CD8-positive, alpha-beta memory T cell (primary cell): Measurements from ENCODE around the gene SUSD2. TPM values are rescaled to one million over a fixed set of nuclear protein-coding genes. Genes with fewer than 3 reads are reported as not detected.
A peak's percentile ranks its signal among the peaks of the same experiment; 100 is the strongest.
"Not testable (repeated sequence)": the region's sequence is repeated elsewhere in the genome, so short reads cannot be mapped to it uniquely, and the experiment has no call there.

Experiments
- CTCF ChIA-PET: fragments of 350-600 bp; sonication (Branson Sonifier 250); formaldehyde crosslinking; loops from one replicate; lab custom pipeline; 2021; ENCODE audit warnings: antibody characterized with exemption; lab: Charles Lee
- POLR2A ChIA-PET: fragments of 350-600 bp; sonication (Branson Sonifier 250); formaldehyde crosslinking; loops from one replicate; lab custom pipeline; 2021; ENCODE audit warnings: antibody characterized with exemption; lab: Charles Lee
- DNase-seq, 5 donors: peaks; one replicate each; pipeline versions ENCODE4 v3.0.0 to v3.0.0-alpha.2; 2020 to 2022; ENCODE audit warnings: mixed read lengths in 1 of 5
- H3K27ac ChIP-seq: one replicate; pipeline ENCODE4 v1.7.0; 2013; ENCODE audit warnings: low read depth, mild to moderate bottlenecking, low read length, moderate library complexity
- H3K27me3 ChIP-seq: 2 replicates; pipeline ENCODE4 v1.7.0; 2013; ENCODE audit warnings: low read length, mild to moderate bottlenecking; ENCODE audit not compliant: insufficient read depth, poor library complexity, severe bottlenecking
- H3K36me3 ChIP-seq: 2 replicates; pipeline ENCODE4 v1.7.0; 2013; ENCODE audit warnings: mild to moderate bottlenecking, low read length, moderate library complexity; ENCODE audit not compliant: insufficient read depth
- H3K4me1 ChIP-seq: 2 replicates; pipeline ENCODE4 v1.7.0; 2013; ENCODE audit warnings: mild to moderate bottlenecking, low read length, moderate library complexity; ENCODE audit not compliant: insufficient read depth
- H3K4me3 ChIP-seq: 2 replicates; pipeline ENCODE4 v1.7.0; 2013; ENCODE audit warnings: mild to moderate bottlenecking, low read length
- H3K9me3 ChIP-seq: 2 replicates; pipeline ENCODE4 v1.7.0; 2013; ENCODE audit warnings: mild to moderate bottlenecking, low read length
- H3K27ac Mint-ChIP-seq, 8 donors: one replicate each; pipeline ENCODE4 v1.8.0; 2020 to 2021; ENCODE audit warnings: mixed read lengths in 8 of 8, mild to moderate bottlenecking in 6 of 8, inconsistent platforms in 3 of 8, moderate library complexity in 3 of 8
- H3K27me3 Mint-ChIP-seq, 2 donors: one replicate each; pipeline ENCODE4 v1.8.0; 2020 to 2021; ENCODE audit warnings: mixed read lengths in 2 of 2, mild to moderate bottlenecking in 1 of 2, moderate library complexity in 1 of 2
- H3K36me3 Mint-ChIP-seq, 3 donors: one replicate each; pipeline ENCODE4 v1.8.0; 2020 to 2021; ENCODE audit warnings: mixed read lengths in 3 of 3, inconsistent platforms in 1 of 3, mild to moderate bottlenecking in 1 of 3
- H3K4me1 Mint-ChIP-seq, 3 donors: one replicate each; pipeline ENCODE4 v1.8.0; 2020 to 2021; ENCODE audit warnings: mixed read lengths in 3 of 3, inconsistent platforms in 1 of 3, mild to moderate bottlenecking in 1 of 3
- H3K4me3 Mint-ChIP-seq, 7 donors: one replicate each; pipeline ENCODE4 v1.8.0; 2020 to 2021; ENCODE audit warnings: mixed read lengths in 7 of 7, mild to moderate bottlenecking in 6 of 7, moderate library complexity in 4 of 7, inconsistent platforms in 2 of 7
- H3K9me3 Mint-ChIP-seq, 5 donors: one replicate each; pipeline ENCODE4 v1.8.0; 2020 to 2022; ENCODE audit warnings: mixed read lengths in 5 of 5, mild to moderate bottlenecking in 3 of 5, moderate library complexity in 2 of 5, inconsistent platforms in 1 of 5
- polyA plus RNA-seq: library from polyadenylated mRNA; unstranded; fragments of 300-500 nt; fragmentation: Illumina TruSeq; gene quantifications from one replicate; pipeline ENCODE4 v1.2.3, GENCODE V29; 2021
- total RNA-seq, 2 experiments: library from RNA; stranded (reverse); gene quantifications; one replicate each; pipeline ENCODE4 v1.2.3, GENCODE V29; 2021

The SUSD2 gene
- total RNA-seq (under 1 TPM; 0.31 to 0.48 TPM), polyA plus RNA-seq (not detected)

- Mint-ChIP-seq H3K36me3 (peaks cover 0 to 24% (median 0%) of the 10 kb centered on the region in 3 donors), H3K4me3 (peak within 1 kb of the TSS in 1 of 7 donors; percentile 66), H3K27ac (peak within 1 kb of the TSS in 2 of 8 donors; percentile 77 to 92), H3K4me1 (no peaks in the 10 kb centered on the region), H3K27me3 (no peaks in the 10 kb centered on the region), H3K9me3 (no peaks in the 10 kb centered on the region)
- Histone ChIP-seq H3K27me3 (no peaks in the 10 kb centered on the region), H3K36me3 (no peaks in the 10 kb centered on the region), H3K27ac (no peak within 1 kb of the TSS), H3K4me3 (no peak within 1 kb of the TSS), H3K9me3 (no peaks in the 10 kb centered on the region), H3K4me1 (no peaks in the 10 kb centered on the region)
- ChIA-PET CTCF (interaction anchor here (1.2 kb wide), 2 partner anchors 48 to 57 kb away, joined by 3 to 4 read pairs; no protein-coding TSS in a partner anchor), POLR2A (no interaction called here)
- peak in 1 of 5 donors; percentile 42 for DNase-seq
Observed at GRCh38 chr22:24181088-24181995, at the start of gene SUSD2. TSS of gene SUSD2 (plus strand) at chr22:24181487. CDS start at chr22:24181520, 33 bp downstream.

GRCh38 chr22:24133187-24133965, 47.9 kb upstream of the SUSD2 start:
- ChIA-PET POLR2A (interaction anchor here (0.7 to 2.3 kb wide), 4 partner anchors 23 to 41 kb away, joined by 3 to 10 read pairs (median 4); no protein-coding TSS in a partner anchor), CTCF (interaction anchor here (0.5 to 20.8 kb wide), 20 partner anchors 10 to 428 kb away, joined by 3 to 222 read pairs (median 4); partner anchors contain the start of genes SPECC1L and SUSD2)
- H3K27me3 Mint-ChIP-seq, result no peaks in the 10 kb centered on the region
- peaks cover 14 to 31% (median 19%) of the 10 kb centered on the region in 3 donors for H3K4me1 Mint-ChIP-seq
- no peak overlapping the region for H3K4me3 ChIP-seq
- peak; percentile 7 to 74 (median 39) for DNase-seq
- H3K27ac Mint-ChIP-seq, result peak overlapping the region; percentile 49 to 94 (median 84)
- H3K4me3 Mint-ChIP-seq, result peak overlapping the region in 3 of 7 donors; percentile 16 to 25 (median 20)
- H3K9me3 ChIP-seq, result no peaks in the 10 kb centered on the region
- H3K4me1 ChIP-seq, result peaks cover 21% of the 10 kb centered on the region
- peaks cover 0 to 59% (median 5%) of the 10 kb centered on the region in 3 donors for H3K36me3 Mint-ChIP-seq
- H3K36me3 ChIP-seq, result peaks cover 3% of the 10 kb centered on the region
- no peak overlapping the region for H3K27ac ChIP-seq
- no peaks in the 10 kb centered on the region for H3K9me3 Mint-ChIP-seq
- H3K27me3 ChIP-seq, result no peaks in the 10 kb centered on the region

- H3K36me3 Mint-ChIP-seq, result peaks cover 0 to 60% (median 3%) of the 10 kb centered on the region in 3 donors
- no peaks in the 10 kb centered on the region for H3K9me3 Mint-ChIP-seq
- peak overlapping the region in 4 of 7 donors; percentile 8 to 83 (median 43) for H3K4me3 Mint-ChIP-seq
- H3K27ac Mint-ChIP-seq, result peak overlapping the region; percentile 49 to 94 (median 83)
- H3K9me3 ChIP-seq, result no peaks in the 10 kb centered on the region
- H3K27me3 Mint-ChIP-seq, result no peaks in the 10 kb centered on the region
- H3K4me1 Mint-ChIP-seq, result peaks cover 14 to 35% (median 17%) of the 10 kb centered on the region in 3 donors
- CTCF ChIA-PET, result interaction anchor here (0.9 to 20.8 kb wide), 9 partner anchors 10 to 137 kb away, joined by 3 to 222 read pairs (median 4); partner anchors contain the start of gene SPECC1L
- H3K36me3 ChIP-seq, result peaks cover 3% of the 10 kb centered on the region
- no peaks in the 10 kb centered on the region for H3K27me3 ChIP-seq
- no peak overlapping the region for H3K4me3 ChIP-seq
- DNase-seq, result peak; percentile 55 to 94 (median 70)
- H3K27ac ChIP-seq, result no peak overlapping the region
- peaks cover 21% of the 10 kb centered on the region for H3K4me1 ChIP-seq
- POLR2A ChIA-PET, result interaction anchor here (2.3 kb wide), 1 partner anchor 22 kb away, joined by 10 read pairs; no protein-coding TSS in a partner anchor
Observed at GRCh38 chr22:24134090-24134846, 47.0 kb upstream of the SUSD2 start.

GRCh38 chr22:24136533-24136932, 44.8 kb upstream of the SUSD2 start:
- CTCF ChIA-PET, result interaction anchor here (4.6 to 20.8 kb wide), 2 partner anchors 19 to 39 kb away, joined by 72 to 222 read pairs; no protein-coding TSS in a partner anchor

GRCh38 chr22:24137595-24137994, 43.7 kb upstream of the SUSD2 start:
- no peaks in the 10 kb centered on the region for H3K9me3 ChIP-seq
- H3K9me3 Mint-ChIP-seq, result no peaks in the 10 kb centered on the region
- no peak for DNase-seq
- POLR2A ChIA-PET, result no interaction called here
- peaks cover 3% of the 10 kb centered on the region for H3K36me3 ChIP-seq
- H3K4me1 ChIP-seq, result peaks cover 51% of the 10 kb centered on the region
- no peak overlapping the region for H3K4me3 ChIP-seq
- no peaks in the 10 kb centered on the region for H3K27me3 Mint-ChIP-seq
- H3K36me3 Mint-ChIP-seq, result peaks cover 0 to 48% (median 5%) of the 10 kb centered on the region in 3 donors
- H3K27ac Mint-ChIP-seq, result peak overlapping the region in 6 of 8 donors; percentile 23 to 52 (median 44)
- H3K4me3 Mint-ChIP-seq, result no peak overlapping the region
- no peaks in the 10 kb centered on the region for H3K27me3 ChIP-seq
- CTCF ChIA-PET, result interaction anchor here (20.8 kb wide), 1 partner anchor 18 kb away, joined by 222 read pairs; no protein-coding TSS in a partner anchor
- peaks cover 38 to 66% (median 41%) of the 10 kb centered on the region in 3 donors for H3K4me1 Mint-ChIP-seq
- H3K27ac ChIP-seq, result no peak overlapping the region

More at GRCh38 chr22:24136533-24136932, 44.8 kb upstream of the SUSD2 start:
- POLR2A ChIA-PET, H3K36me3 ChIP-seq, H3K27me3 Mint-ChIP-seq, H3K9me3 ChIP-seq, DNase-seq, H3K27ac ChIP-seq, H3K4me3 ChIP-seq, H3K9me3 Mint-ChIP-seq, H3K27me3 ChIP-seq, H3K4me3 Mint-ChIP-seq: not testable (repeated sequence)
- H3K4me1 ChIP-seq, result peaks cover 41% of the 10 kb centered on the region
- Mint-ChIP-seq H3K4me1 (peaks cover 29 to 56% (median 31%) of the 10 kb centered on the region in 3 donors), H3K36me3 (peaks cover 0 to 49% (median 3%) of the 10 kb centered on the region in 3 donors), H3K27ac (peak overlapping the region in 3 of 8 donors; percentile 5 to 70 (median 41))

GRCh38 chr22:24138649-24139420, 42.5 kb upstream of the SUSD2 start:
- H3K9me3 Mint-ChIP-seq, result no peaks in the 10 kb centered on the region
- ChIA-PET POLR2A (interaction anchor here (1.3 kb wide), 1 partner anchor 14 kb away, joined by 3 read pairs; no protein-coding TSS in a partner anchor), CTCF (interaction anchor here (20.8 kb wide), 1 partner anchor 16 kb away, joined by 222 read pairs; no protein-coding TSS in a partner anchor)

More at GRCh38 chr22:24138649-24139420, 42.5 kb upstream of the SUSD2 start:
- Histone ChIP-seq H3K4me3 (no peak overlapping the region), H3K4me1 (peaks cover 57% of the 10 kb centered on the region), H3K27me3 (no peaks in the 10 kb centered on the region), H3K27ac (no peak overlapping the region), H3K36me3 (peaks cover 3% of the 10 kb centered on the region), H3K9me3 (no peaks in the 10 kb centered on the region)
- H3K4me1 Mint-ChIP-seq, result peaks cover 39 to 68% (median 40%) of the 10 kb centered on the region in 3 donors
- no peak overlapping the region for H3K4me3 Mint-ChIP-seq
- no peak for DNase-seq
- peak overlapping the region in 5 of 8 donors; percentile 37 to 85 (median 66) for H3K27ac Mint-ChIP-seq
- H3K27me3 Mint-ChIP-seq, result no peaks in the 10 kb centered on the region
- H3K36me3 Mint-ChIP-seq, result peaks cover 0 to 45% (median 5%) of the 10 kb centered on the region in 3 donors
